HCT116 (cell line): ENCODE data around the gene PLEKHA5.

ENCODE experiments used
- CEBPB ChIP-seq: IDR thresholded peaks from 2 replicates; pipeline ENCODE4 v1.6.1; 2012; ENCODE audit warnings: low read depth
- CTCF ChIP-seq, 3 experiments: fragments of 200-600 bp in 1 of 3; sonication (generic) in 1 of 3; IDR thresholded peaks in 2 of 3; conservative IDR thresholded peaks in 1 of 3; 2 replicates each; pipeline ENCODE4 v1.5.1; 2012 to 2017; ENCODE audit warnings: low read depth in 2 of 3, low read length in 2 of 3, antibody characterized with exemption in 1 of 3, borderline replicate concordance in 1 of 3, control low read depth in 1 of 3, mild to moderate bottlenecking in 1 of 3, mixed read lengths in 1 of 3, mixed run types in 1 of 3, moderate library complexity in 1 of 3; ENCODE audit not compliant: insufficient read depth in 1 of 3
- EZH2 ChIP-seq: fragments of 200-600 bp; sonication (generic); IDR thresholded peaks from 2 replicates; pipeline ENCODE4 v1.6.1; 2017; ENCODE audit warnings: antibody characterized with exemption, mixed run types
- EZH2phosphoT487 ChIP-seq: fragments of 200-600 bp; IDR thresholded peaks from 2 replicates; pipeline ENCODE4 v1.6.1; 2018; ENCODE audit warnings: antibody characterized with exemption, borderline replicate concordance
- MAX ChIP-seq: IDR thresholded peaks from 2 replicates; pipeline ENCODE4 v1.6.1; 2012
- POLR2A ChIP-seq: IDR thresholded peaks from 2 replicates; pipeline ENCODE4 v1.7.0; 2011; ENCODE audit warnings: borderline replicate concordance; ENCODE audit not compliant: insufficient read depth, insufficient read length; ENCODE audit errors: extremely low read depth
- REST ChIP-seq: IDR thresholded peaks from 2 replicates; pipeline ENCODE4 v1.6.1; 2012; ENCODE audit warnings: low read depth
- YY1 ChIP-seq: IDR thresholded peaks from 2 replicates; pipeline ENCODE4 v1.6.1; 2011; ENCODE audit warnings: low read length, low read depth, moderate library complexity, mild to moderate bottlenecking; ENCODE audit not compliant: insufficient replicate concordance; ENCODE audit errors: extremely low read depth

- TF ChIP-seq POLR2A (no peak), CTCF (IDR thresholded peaks at IDR 0.05 in 2 of 3, conservative IDR thresholded peaks at IDR 0.05 in 1 of 3; ENCODE audit: borderline replicate concordance in 1 of 3, insufficient read depth in 1 of 3, low read depth in 2 of 3, low read length in 2 of 3) (no peak), MAX (no peak), EZH2phosphoT487 (no peak), EZH2 (no peak), CEBPB (no peak), YY1 (no peak), REST (no peak)
Observed at GRCh38 chr12:19222558-19222957, 93.0 kb downstream of the PLEKHA5 start.
